RPMI8226 (cell line): ENCODE data around the gene UBL5.
"Not testable (repeated sequence)": the region's sequence is repeated elsewhere in the genome, so short reads cannot be mapped to it uniquely, and the experiment has no call there.

Source experiments
- DNase-seq: peaks from one replicate; pipeline ENCODE4 v3.0.0-alpha.2; 2015

UBL5 gene

DNA sequence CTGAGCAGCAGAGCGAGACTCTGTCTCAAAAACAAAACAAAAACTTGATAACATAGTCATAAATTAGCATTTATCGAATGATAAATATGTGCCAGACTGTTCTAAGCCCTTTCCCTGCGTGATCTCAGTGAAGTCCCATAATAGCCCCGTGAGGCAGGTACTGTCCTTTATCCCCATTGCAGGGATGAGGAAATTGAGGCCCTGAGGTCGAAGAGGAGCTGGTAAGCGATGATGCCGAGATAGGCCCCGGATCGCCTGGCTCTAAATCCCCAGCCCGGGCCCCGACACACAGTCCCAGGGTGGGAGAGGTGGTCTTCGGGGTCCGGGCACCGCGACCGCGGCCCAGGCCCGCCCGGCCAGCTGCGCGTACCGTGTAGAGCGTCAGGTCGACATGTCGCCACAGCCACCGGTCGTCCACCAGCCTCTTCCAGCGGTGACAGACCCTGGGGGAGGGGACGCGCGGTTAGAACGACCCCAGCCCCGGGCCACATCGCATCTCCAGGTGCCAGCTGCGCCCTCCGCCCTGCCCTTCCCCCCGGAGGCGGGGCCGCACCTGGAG is 9.5 kb upstream of the UBL5 start:
- no peak for DNase-seq

DNA sequence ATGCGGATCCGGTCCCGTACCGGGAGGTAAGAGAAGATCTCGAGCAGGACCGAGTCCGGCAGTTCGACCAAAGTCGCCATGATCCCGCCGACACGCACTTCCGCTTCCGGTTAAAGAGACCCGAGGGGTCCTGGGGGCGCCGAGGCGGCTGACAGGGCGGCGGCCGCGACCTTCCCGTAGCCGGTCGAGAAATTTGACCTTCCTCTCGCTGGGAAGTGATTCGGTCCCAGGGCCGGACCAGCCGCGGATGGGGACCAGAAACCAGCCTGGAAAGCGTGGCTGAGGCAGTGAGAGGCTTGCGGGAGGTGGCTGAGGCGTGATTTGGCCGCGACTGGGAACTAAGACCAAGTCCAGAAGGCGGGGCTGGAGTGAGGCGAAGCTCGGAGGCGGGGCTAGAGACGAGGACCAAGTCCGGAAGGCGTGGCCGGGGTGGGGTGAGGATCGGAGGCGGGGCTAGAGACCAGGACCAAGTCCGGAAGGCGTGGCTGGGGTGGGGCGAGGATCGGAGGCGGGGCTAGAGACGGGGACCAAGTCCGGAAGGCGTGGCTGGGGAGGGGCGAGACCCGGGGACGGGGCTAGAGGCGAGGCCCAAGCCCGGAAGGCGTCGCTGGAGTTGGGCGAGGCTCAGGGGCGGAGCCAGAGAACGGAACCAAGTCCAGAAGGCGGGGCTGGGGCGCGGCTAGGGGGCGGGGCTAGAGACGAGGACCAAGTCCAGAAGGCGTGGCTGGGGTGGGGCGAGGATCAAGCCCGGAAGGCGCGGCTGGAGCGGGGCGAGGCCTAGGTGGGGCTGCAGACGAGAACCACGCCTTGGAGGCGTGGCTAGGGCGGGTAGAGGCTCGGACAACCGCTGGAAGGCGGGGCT is 8.8 kb upstream of the UBL5 start, which contains the start of gene FBXL12:
TSS of gene FBXL12 (minus strand) at position 346 of the 862 bp plus-strand sequence. CDS start at position 80, 266 bp downstream.
- peak; percentile 100 for DNase-seq

DNA sequence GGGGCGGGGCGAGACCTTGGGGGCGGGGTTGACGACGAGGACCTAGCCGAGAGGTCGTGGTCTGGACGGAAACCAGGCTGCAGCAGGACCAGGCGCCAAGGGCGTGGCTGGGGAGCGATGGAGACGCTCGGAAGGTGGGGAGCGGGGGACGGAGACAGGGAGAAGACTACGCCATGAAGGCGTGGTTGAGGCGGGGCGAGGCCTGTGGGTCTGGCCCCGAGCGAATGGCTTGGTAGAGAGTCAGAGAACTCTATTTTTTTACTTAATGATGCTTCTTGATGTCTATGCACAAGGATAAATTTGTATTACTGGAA is 8.2 kb upstream of the UBL5 start:
- no peak for DNase-seq

DNA sequence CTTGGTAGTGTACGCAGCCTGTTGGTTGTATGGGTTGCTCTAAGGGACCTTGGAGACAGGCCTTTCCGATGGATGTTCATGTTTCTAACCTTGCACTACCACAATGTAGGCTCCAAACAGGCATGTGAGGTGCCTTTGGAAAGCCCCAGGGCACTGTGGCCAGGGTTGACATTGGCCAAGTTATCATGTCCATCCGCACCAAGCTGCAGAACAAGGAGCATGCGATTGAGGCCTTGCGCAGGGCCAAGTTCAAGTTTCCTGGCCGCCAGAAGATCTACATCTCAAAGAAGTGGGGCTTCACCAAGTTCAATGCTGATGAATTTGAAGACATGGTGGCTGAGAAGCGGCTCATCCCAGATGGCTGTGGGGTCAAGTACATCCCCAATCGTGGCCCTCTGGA is 7.7 kb upstream of the UBL5 start:
- DNase-seq: not testable (repeated sequence)

DNA sequence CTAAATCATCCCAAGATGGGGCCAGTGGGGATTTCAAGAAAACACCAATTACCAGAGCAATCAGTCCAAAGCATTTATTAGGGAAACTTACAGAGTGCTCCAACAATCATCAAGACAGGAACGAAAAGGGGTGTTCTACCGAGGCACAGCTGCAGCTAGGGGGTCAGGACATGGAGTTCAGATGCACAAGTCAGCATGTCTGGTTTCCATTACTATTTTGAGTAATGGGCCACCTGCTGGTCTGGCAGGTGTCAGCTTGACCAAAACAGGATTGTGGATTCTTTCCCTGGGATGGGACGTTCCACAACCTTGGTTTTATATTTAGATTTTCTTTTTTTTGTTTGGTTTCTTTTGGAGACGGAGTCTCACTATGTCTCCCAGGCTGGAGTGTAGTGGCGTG is 3.9 kb upstream of the UBL5 start:
- DNase-seq: peak; percentile 79

DNA sequence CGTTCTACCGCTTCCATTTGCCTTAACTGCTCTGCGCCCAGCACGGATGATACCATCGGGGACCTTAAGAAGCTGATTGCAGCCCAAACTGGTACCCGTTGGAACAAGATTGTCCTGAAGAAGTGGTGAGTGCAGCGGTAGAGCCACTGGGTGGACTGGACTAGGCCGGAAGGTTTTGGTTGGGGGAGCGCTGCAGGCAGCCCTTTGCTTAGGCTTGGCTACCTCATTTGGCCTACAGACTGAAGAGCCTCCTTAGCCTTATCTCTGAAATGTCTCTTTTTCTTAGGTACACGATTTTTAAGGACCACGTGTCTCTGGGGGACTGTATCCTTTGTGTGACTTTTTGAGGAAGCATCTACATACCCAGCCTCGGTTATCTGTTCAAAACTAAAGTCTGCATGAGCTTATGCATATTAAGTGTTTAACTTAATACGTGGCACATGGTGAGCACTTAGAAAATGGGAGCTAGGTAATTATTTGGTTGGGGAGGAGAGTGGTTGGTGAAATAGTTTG is 889 bp downstream of the UBL5 start:
- no peak for DNase-seq

DNA sequence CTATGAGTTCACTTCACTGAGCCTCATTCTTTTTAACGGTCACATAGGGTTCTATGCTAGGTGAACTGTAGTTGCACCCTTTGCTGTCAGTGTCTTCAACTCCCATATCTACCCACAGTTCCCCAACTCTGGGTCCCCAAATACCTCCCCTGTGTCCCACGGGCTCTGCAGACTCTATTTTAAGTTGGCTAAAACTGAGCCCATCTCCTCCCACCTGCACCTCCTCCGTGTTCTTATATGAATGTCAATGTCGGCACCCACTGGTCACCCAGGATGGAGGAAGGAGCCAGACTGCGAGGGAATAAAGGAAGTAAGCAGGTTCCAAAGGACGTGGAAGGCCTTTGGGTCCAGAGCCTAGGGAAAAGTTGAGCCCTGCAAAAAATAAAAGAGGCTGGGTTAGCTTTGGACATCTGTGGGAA is 6.6 kb downstream of the UBL5 start:
- DNase-seq: no peak

DNA sequence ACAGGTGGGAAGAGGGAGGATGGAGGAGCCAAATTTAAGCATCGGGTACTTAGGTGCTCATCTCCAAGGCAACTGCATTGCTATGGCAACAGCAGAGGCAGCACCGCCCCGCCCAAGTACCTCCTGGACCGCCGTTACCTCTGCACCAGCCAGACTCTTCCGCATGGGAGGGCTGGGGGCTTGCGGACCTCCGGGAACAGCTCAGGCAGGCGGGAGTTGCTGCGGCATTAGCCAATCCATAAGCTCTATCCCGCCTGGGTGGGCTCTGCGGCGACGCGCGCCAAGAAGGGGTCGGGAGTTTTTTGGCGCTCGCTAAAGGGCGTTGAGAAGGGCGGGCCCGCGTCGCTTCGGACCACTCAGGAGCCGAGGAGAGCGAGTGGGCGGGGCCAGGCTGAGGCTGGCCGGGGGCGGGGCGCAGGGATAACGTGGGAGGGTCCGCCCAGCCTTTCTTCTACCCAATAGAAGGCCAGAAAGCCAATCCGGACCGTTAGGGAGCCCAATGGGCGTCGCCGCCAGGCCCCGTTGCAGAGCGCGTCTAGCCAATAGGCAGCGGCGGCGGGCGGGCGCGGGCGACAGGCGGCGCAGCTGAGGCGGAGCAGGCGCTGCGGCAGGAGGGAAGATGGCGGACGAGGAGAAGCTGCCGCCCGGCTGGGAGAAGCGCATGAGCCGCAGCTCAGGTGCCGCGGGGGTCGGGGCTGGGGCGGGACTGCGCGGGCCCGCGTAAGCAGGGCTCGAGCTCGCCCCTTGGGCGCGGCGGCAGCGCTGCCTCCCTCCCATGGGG is 7.2 kb downstream of the UBL5 start, which contains the start of gene PIN1:
TSS of gene PIN1 (plus strand) at position 593 of the 781 bp plus-strand sequence. CDS start at position 620, 27 bp downstream.
- DNase-seq: peak; percentile 99

DNA sequence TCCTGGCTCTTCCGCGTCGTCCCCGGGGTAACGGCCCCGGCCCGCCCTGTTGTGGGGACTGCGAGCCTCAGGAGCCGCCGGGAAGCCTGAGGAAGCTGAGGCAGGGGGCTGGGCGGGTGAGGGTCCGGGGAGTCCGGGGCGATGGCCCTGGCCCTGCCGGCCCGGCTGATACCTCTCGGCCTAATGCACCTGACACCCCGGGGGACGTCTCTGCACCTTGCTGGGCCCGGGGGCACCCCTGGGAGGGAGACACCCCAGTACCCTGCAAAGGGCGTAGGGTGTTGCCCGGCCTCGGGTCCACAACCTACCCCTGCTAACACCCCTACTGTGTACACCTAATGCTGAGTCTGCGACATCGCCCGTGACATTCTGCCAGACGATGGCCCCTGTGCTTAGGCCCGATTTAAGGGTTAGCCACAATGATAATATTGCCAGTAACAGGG is 7.8 kb downstream of the UBL5 start:
- no peak for DNase-seq

DNA sequence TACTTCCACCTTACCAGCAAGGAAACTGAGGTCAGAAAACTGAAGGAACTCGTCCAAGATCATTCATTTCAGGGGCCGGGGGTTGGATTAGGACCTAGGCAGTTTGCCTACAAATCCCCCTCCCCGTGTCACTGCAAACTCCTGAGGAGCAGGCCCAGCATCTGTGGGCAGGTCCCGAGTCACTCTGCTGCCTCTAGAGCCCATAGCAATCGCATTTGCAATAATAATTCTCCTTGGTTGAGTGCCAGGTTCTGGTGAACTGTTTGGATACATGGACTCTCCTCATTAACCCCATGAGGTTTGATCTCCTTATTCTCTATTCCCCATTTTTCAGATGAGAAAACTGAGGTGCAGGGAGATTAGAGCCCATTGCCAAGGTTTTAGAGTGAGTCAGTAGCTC is 8.3 kb downstream of the UBL5 start:
- peak; percentile 53 for DNase-seq

DNA sequence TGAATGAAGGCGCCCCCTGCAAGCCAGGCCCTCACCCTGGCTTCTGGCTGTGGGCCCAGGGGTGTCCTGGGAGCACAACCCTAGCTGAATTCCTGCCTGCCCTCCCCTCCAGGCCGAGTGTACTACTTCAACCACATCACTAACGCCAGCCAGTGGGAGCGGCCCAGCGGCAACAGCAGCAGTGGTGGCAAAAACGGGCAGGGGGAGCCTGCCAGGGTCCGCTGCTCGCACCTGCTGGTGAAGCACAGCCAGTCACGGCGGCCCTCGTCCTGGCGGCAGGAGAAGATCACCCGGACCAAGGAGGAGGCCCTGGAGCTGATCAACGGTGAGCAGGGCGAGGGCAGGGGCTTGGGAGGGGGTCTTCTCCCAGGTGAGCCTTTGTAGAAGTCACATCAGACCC is 10.6 kb downstream of the UBL5 start:
- no peak for DNase-seq

DNA sequence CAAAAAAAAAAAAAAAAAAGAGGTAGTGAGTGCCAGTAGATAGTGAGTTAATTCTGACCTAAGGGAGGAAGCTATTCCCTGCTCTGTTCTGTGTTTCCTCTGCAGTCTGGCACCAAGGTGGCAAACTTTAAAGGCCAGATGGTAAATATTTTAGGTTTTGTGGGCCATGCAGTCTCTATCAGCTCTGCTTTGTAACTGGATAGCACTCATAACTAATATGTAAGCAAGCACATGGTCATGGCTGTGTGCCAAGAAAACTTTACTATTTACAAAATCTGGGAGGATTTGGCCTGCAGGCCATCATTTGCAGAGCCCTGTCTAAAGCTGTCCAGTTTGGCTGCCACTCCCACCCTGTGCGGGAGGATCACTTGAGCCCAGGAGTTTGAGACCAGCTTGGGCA is 11.7 kb downstream of the UBL5 start:
- DNase-seq: no peak

DNA sequence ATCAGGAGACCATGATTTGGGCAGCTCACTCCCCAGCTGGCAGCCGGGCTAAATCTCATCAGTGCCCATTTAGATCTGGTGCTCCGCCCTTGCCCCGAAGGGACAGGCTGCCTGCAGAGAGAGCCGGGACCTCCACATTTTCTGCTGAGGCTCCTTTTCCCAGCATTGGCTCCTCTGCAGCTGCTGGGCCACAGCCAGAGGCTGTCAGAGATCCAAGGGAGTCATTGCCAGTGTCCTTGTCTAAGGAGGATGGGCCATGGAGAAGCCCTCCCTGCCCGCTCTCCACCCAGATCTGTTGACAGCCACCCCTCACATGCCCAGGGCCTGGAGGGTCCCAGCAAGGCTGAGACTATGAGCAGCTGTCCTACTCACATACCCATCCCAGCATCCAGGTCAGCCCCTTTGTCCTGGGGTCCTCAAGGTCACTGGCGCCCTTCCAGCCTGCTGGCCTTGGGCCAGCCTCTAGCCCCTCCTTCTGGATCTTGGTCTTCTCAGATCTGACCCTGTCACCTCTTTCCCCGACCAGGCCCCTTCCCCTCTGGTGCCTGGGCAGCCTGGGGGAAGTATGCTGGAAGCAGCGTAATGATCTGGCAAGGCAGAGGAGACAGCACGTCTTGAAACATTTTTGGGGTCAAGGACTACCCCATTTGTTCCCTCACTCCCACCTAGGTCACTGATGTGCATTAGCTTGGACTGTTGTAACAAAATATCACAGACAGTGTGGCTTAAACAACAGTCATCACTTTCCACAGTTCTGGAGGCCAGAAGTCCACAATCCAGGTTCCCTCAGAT is 15.3 kb downstream of the UBL5 start:
- DNase-seq: no peak

DNA sequence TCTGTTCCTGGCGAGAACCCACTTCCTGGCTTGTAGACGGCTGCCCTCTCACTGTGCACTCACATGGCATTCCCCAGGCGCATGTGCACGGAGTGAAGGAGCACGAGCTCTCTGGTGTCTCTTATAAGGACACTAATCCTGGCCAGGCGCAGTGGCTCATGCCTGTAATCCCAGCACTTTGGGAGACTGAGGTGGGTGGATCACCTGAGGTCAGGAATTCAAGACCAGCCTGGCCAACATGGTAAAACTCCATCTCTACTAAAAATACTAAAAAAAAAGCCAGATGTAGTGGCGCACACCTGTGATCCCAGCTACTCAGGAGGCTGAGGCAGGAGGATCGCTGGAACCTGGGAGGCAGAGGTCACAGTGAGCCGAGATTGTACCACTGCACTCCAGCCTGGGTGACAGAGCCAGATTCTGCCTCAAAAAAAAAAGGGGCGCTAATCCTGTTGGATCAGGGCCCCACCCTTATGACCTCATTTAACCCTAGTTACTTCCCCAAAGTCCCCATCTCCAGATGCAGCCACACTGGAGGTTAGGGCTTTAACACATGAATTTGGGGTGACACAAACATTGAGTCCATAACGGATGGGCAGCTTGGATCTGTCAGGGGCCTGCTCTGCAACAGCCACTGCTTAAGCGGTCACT is 16.0 kb downstream of the UBL5 start:
- not testable (repeated sequence) for DNase-seq

DNA sequence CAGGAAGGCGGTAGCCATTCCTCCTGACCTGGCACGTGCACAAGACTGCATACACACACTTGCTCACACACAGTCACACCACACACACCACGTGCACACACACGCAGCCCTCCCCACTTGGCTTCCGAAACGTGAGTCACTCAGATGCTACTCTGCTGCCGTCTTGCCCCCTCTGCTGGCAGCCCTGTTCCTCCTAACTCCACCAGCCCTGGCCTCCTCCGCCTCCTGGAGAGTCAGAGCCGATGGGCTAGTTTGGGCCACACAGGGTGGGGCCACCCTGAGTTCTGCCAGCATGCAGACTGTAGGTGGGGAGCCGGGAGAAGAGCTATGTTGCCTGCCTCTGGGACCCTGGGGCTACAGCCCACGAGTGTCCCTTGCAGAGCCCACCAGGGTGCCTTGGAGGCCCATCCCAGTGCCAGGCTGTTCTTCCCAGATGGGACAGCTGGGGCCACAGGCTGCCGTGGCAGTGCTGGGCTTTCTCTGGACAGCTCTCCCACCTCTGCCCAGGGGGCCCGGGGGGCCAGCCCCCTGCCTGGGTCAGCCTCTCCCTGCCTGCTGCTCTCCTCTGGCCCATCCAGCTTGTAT is 19.5 kb downstream of the UBL5 start:
- no peak for DNase-seq

DNA sequence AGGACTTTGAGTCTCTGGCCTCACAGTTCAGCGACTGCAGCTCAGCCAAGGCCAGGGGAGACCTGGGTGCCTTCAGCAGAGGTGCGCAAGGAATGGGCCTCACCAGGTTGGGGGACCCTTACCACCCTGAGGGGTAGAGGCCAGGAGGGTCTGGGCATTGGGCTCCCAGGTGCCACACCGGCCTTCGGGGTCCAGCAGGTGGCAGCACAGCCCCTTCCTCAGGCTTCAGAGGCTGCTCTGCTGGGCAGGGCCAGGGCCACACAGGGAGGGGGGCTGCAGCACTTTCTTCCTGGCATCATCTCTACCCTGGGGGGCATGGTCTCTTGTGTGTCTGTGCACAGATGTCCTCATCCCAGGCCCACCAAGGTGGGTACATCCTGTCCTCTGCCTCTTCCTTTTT is 20.3 kb downstream of the UBL5 start:
- DNase-seq: no peak

DNA sequence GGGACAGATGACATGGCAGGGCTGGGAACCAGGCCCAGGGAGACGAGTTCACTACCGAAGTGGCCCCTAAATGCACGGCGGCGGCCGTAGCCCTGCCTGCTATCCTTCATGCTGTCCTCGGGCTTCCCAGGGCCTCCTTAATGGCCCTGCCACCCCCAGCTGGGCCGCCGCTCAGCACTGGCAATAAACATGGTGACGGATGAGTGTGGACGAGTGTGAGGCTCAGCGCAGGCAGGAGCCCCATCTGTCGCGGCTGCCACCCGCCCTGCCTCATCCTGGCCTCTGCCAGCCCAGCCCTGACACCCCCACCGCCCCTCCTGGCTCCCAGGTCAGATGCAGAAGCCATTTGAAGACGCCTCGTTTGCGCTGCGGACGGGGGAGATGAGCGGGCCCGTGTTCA is 21.0 kb downstream of the UBL5 start:
- DNase-seq: no peak

DNA sequence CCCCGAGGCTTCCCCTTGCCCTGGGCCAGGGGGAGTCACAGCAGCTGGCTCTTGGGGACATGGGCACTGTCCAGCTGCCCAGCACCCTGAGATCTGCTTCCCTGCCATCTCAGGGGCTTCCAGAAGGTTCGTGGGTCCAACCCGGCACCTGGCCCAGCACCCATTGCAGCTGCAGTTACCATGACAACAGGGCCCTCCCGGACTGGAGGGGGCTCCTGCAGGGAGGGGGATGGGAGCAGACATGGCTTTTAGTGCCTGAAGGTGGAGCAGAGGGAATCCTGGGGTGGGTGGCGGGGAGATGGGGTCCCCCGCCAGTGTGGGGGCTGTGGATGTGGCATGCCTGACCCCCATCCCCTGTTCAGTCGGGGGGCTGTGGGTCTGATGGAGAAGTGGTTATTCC is 22.1 kb downstream of the UBL5 start:
- no peak for DNase-seq

DNA sequence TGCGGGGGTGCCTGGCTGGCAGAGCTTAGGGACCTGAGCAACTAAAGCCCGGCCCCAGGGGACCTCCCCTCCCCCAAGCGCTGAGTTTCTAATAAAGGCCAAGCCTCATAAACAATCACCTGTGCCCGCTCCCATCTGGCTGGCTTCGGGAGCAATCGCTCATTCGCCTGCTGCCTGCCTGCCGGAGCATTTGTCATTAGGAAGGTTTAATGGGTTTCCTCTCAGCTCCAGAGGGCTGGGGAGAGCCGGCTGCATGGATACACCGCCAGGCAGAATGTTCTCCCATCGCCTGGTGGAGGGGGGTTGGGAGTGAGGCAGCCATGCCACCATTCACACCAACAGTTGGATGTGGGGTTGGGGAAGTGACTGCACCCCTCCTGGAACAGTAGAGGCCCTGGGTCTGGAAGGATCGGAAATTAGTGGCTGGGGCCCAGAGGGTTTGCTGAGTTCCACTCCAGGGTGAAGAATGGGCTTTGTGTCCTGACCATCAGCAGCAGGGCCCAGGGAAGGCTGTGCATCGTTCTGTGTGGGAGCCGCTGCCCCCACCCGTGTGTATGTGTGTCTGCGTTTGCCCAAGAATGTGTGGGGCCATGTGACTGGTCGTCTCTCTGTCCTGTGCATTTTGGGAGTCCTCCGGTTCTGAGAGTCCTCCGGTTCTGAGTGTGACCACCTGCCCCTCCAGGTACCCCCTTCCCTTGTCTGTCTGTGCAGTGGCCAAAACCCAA is 22.7 kb downstream of the UBL5 start:
- DNase-seq: no peak

DNA sequence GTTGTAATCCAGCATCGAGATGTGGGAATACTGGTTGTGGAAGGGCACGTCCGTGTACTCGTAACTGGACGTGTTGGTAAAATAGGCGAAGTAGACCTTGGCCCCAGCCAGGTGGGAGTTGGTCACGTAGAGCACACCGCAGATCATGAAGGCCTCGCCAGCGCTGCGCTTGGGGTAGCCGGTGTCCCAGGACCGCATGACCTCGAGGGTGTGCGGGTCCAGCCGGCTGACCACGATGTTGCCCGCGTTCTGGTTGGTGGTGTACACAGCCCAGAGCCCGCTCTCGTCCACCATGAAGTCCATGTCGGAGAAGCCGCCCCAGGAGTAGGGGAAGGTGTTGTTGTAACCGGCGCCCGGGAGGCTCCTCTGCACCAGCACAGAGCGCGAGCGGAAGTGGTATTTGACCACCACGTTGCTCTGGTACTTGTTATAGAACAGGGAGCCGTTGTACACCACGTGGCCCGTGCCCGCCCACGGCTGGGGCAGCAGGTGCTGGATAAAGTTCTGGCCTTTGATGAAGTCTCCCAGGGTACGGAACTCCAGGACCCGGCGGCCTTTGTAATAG is 26.6 kb downstream of the UBL5 start:
- no peak for DNase-seq

DNA sequence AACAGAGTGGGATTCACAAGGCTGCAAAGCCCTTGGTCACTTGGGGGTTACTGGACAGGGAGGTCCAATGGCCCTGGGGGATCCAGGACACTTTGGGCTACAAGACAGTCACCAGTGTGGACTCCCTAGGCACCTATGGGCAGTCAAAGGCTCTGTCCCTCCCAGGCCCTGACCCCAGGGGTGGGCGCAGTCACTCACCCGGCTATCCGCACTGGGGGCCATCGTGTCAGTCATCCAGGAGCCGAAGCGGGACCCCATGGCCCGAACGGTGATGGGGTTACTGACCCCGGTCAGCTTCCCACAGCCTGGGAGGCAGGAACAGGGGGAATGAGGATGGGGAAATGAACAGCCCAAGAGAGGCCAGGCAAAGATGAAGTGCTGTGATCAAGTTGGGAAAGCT is 28.9 kb downstream of the UBL5 start:
- no peak for DNase-seq
